OCI-M1 (cell line): ENCODE measurements around the gene TAF4.
"Not testable (repeated sequence)": the region's sequence is repeated elsewhere in the genome, so short reads cannot be mapped to it uniquely, and the experiment has no call there.

ENCODE experiments used
- DNase-seq: peaks from one replicate; lab custom pipeline; 2025; lab: John Stamatoyannopoulos, UW

The TAF4 gene

GRCh38 chr20:61976644-61977418 is 88.8 kb downstream of the TAF4 start:
- no peak for DNase-seq

GRCh38 chr20:61976263-61976643 is 89.4 kb downstream of the TAF4 start:
- no peak for DNase-seq

GRCh38 chr20:61975407-61976129 is 90.1 kb downstream of the TAF4 start:
- no peak for DNase-seq

GRCh38 chr20:61974357-61974665 is 91.4 kb downstream of the TAF4 start:
- DNase-seq = no peak

- no peak for DNase-seq
These were observed 91.9 kb downstream of the TAF4 start for GRCh38 chr20:61973515-61974356.

- no peak for DNase-seq
These were observed 92.8 kb downstream of the TAF4 start for GRCh38 chr20:61972636-61973508.

- not testable (repeated sequence) for DNase-seq
These were observed 94.1 kb downstream of the TAF4 start for GRCh38 chr20:61971595-61971994.

GRCh38 chr20:61970357-61970756 is 95.3 kb downstream of the TAF4 start:
- DNase-seq = no peak

- no peak for DNase-seq
These were observed 95.9 kb downstream of the TAF4 start for GRCh38 chr20:61969806-61970205.

- no peak for DNase-seq
These were observed 96.7 kb downstream of the TAF4 start for GRCh38 chr20:61968932-61969331.

GRCh38 chr20:61968036-61968810 is 97.5 kb downstream of the TAF4 start:
- DNase-seq = no peak

- DNase-seq = no peak
These were observed 98.4 kb downstream of the TAF4 start for GRCh38 chr20:61967300-61967699.

GRCh38 chr20:61966492-61967244 is 99.0 kb downstream of the TAF4 start:
- no peak for DNase-seq

GRCh38 chr20:61965606-61966491 is 99.8 kb downstream of the TAF4 start:
- no peak for DNase-seq

GRCh38 chr20:61964675-61965605 is 100.7 kb downstream of the TAF4 start:
- DNase-seq = no peak

- no peak for DNase-seq
These were observed 101.6 kb downstream of the TAF4 start for GRCh38 chr20:61963885-61964674.

GRCh38 chr20:61963149-61963548 is 102.5 kb downstream of the TAF4 start:
- DNase-seq = no peak
